IMR-90 (cell line): ENCODE results near the gene EHD4. TPM values are rescaled to one million over a fixed set of nuclear protein-coding genes. Genes with fewer than 3 reads are reported as not detected.

Experiments
- ATAC-seq: fragments of 200-7000 bp; cut with Tn5 transposase; 2 replicates; pipeline ENCODE4 v1.9.1; 2020; ENCODE audit warnings: low read depth, mild to moderate bottlenecking, moderate library complexity
- BruUV-seq: library from RNA; stranded (reverse); fragments of 400-500 nt; replicated peaks from 2 replicates; lab custom pipeline; 2021; lab: Mats Ljungman, UMichigan
- CTCF ChIA-PET: fragments of 300-600 bp; formaldehyde crosslinking; extraction: SDS; loops from one replicate; lab custom pipeline; 2021; ENCODE audit warnings: antibody characterized with exemption; lab: Yijun Ruan, JAX
- POLR2A ChIA-PET: fragments of 300-600 bp; sonication (Branson Sonifier 250); formaldehyde crosslinking; loops from one replicate; lab custom pipeline; 2022; ENCODE audit warnings: antibody characterized with exemption; ENCODE audit not compliant: unreplicated experiment; lab: Charles Lee
- DNase-seq: peaks from one replicate; pipeline ENCODE4 v3.0.0; 2013
- H2AFZ ChIP-seq: replicated peaks from 2 replicates; pipeline ENCODE3; 2013; ENCODE audit warnings: low read length, mild to moderate bottlenecking; ENCODE audit not compliant: poor library complexity
- H2AK5ac ChIP-seq: 2 replicates; pipeline ENCODE4 v1.6.1; 2013; ENCODE audit warnings: low read depth, low read length, inconsistent platforms
- H2AK9ac ChIP-seq: replicated peaks from 2 replicates; pipeline ENCODE3; 2013; ENCODE audit warnings: mild to moderate bottlenecking, low read depth, low read length, moderate library complexity; ENCODE audit not compliant: poor library complexity
- H2BK120ac ChIP-seq: 2 replicates; pipeline ENCODE4 v1.6.1; 2013; ENCODE audit warnings: low read depth, low read length, inconsistent platforms
- H2BK15ac ChIP-seq: 3 replicates; pipeline ENCODE4 v1.6.1; 2013; ENCODE audit warnings: low read depth, low read length, inconsistent platforms
- H2BK20ac ChIP-seq: 2 replicates; pipeline ENCODE4 v1.6.1; 2013; ENCODE audit warnings: low read depth, mild to moderate bottlenecking, inconsistent platforms, low read length, moderate library complexity
- H2BK5ac ChIP-seq: 2 replicates; pipeline ENCODE4 v1.6.1; 2013; ENCODE audit warnings: mild to moderate bottlenecking, low read depth, low read length, inconsistent platforms; ENCODE audit not compliant: poor library complexity, severe bottlenecking
- H3K14ac ChIP-seq: replicated peaks from 2 replicates; pipeline ENCODE4 v1.6.1; 2013; ENCODE audit warnings: low read depth, low read length, inconsistent platforms
- H3K18ac ChIP-seq: 2 replicates; pipeline ENCODE4 v1.6.1; 2013; ENCODE audit warnings: low read depth, low read length, control low read depth
- H3K23ac ChIP-seq: 2 replicates; pipeline ENCODE4 v1.6.1; 2013; ENCODE audit warnings: low read depth, low read length, inconsistent platforms
- H3K27ac ChIP-seq: 2 replicates; pipeline ENCODE4 v1.5.1; 2013; ENCODE audit warnings: mild to moderate bottlenecking, control low read depth, low read length; ENCODE audit not compliant: insufficient read depth
- H3K27me3 ChIP-seq: 2 replicates; pipeline ENCODE4 v1.6.1; 2013; ENCODE audit warnings: low read length; ENCODE audit not compliant: control insufficient read depth, insufficient read depth
- H3K36me3 ChIP-seq: 2 replicates; pipeline ENCODE4 v1.6.1; 2013; ENCODE audit warnings: low read length, mixed read lengths; ENCODE audit not compliant: control insufficient read depth, insufficient read depth
- H3K4ac ChIP-seq: 2 replicates; pipeline ENCODE4 v1.6.1; 2013; ENCODE audit warnings: low read depth, low read length, inconsistent platforms
- H3K4me1 ChIP-seq: 2 replicates; pipeline ENCODE4 v1.6.1; 2013; ENCODE audit warnings: low read length, mixed read lengths; ENCODE audit not compliant: control insufficient read depth, insufficient read depth
- H3K4me2 ChIP-seq: 2 replicates; pipeline ENCODE4 v1.6.1; 2013; ENCODE audit warnings: low read depth, mild to moderate bottlenecking, control low read depth, low read length, moderate library complexity
- H3K4me3 ChIP-seq: 2 replicates; pipeline ENCODE4 v1.5.1; 2013; ENCODE audit warnings: low read depth, mild to moderate bottlenecking, control low read depth, low read length, moderate library complexity; ENCODE audit not compliant: insufficient read depth
- H3K56ac ChIP-seq: 2 replicates; pipeline ENCODE4 v1.6.1; 2013; ENCODE audit warnings: low read length, inconsistent platforms; ENCODE audit not compliant: insufficient read depth; ENCODE audit errors: extremely low read depth
- H3K79me1 ChIP-seq, 2 experiments: 2 replicates each; pipeline ENCODE4 v1.6.1; 2013; ENCODE audit warnings: low read length in 2 of 2, inconsistent platforms in 1 of 2, low read depth in 1 of 2
- H3K9ac ChIP-seq: 2 replicates; pipeline ENCODE4 v1.6.1; 2013; ENCODE audit warnings: low read depth, low read length, control low read depth
- H3K9me1 ChIP-seq: 2 replicates; pipeline ENCODE4 v1.6.1; 2013; ENCODE audit warnings: low read length, inconsistent platforms; ENCODE audit not compliant: insufficient read depth
- H3K9me3 ChIP-seq: 2 replicates; pipeline ENCODE4 v1.6.1; 2013; ENCODE audit warnings: low read length; ENCODE audit not compliant: control insufficient read depth, insufficient read depth
- H4K20me1 ChIP-seq: 2 replicates; pipeline ENCODE4 v1.6.1; 2013; ENCODE audit warnings: low read length, inconsistent platforms; ENCODE audit not compliant: insufficient read depth
- H4K5ac ChIP-seq: 2 replicates; pipeline ENCODE4 v1.6.1; 2013; ENCODE audit warnings: mild to moderate bottlenecking, low read depth, low read length, control low read depth
- H4K8ac ChIP-seq, 2 experiments: 2 replicates each; pipeline ENCODE4 v1.6.1; 2013; ENCODE audit warnings: low read depth in 2 of 2, low read length in 2 of 2, control low read depth in 1 of 2, inconsistent platforms in 1 of 2
- H4K91ac ChIP-seq: 2 replicates; pipeline ENCODE4 v1.6.1; 2013; ENCODE audit warnings: low read depth, low read length, inconsistent platforms; ENCODE audit not compliant: insufficient read depth
- BHLHE40 ChIP-seq: fragments of 150-350 bp; IDR thresholded peaks from 2 replicates; pipeline ENCODE4 v1.6.1; 2016; ENCODE audit warnings: mild to moderate bottlenecking, low read depth, low read length
- CEBPB ChIP-seq: IDR thresholded peaks from 2 replicates; pipeline ENCODE4 v1.6.1; 2012; ENCODE audit warnings: low read depth, low read length, improper control_type of control experiment
- CTCF ChIP-seq: conservative IDR thresholded peaks from 2 replicates; pipeline ENCODE4 v1.5.1; 2012; ENCODE audit warnings: mild to moderate bottlenecking, low read depth, low read length, improper control_type of control experiment
- FOS ChIP-seq: fragments of 150-350 bp; IDR thresholded peaks from 2 replicates; pipeline ENCODE4 v1.6.1; 2016; ENCODE audit warnings: low read depth, low read length
- MAFK ChIP-seq: IDR thresholded peaks from 2 replicates; pipeline ENCODE4 v1.6.1; 2012; ENCODE audit warnings: low read depth, low read length, improper control_type of control experiment
- MAZ ChIP-seq: IDR thresholded peaks from 2 replicates; pipeline ENCODE4 v1.6.1; 2012; ENCODE audit warnings: low read depth, mild to moderate bottlenecking, low read length, improper control_type of control experiment, moderate library complexity, borderline replicate concordance
- MXI1 ChIP-seq: IDR thresholded peaks from 2 replicates; pipeline ENCODE4 v1.6.1; 2012; ENCODE audit warnings: low read depth, mild to moderate bottlenecking, low read length, moderate library complexity, borderline replicate concordance
- NFE2L2 ChIP-seq: fragments of 150-350 bp; IDR thresholded peaks from 2 replicates; pipeline ENCODE4 v1.6.1; 2016; ENCODE audit warnings: low read depth, mild to moderate bottlenecking, low read length
- POLR2A ChIP-seq: IDR thresholded peaks from 2 replicates; pipeline ENCODE4 v1.6.1; 2012; ENCODE audit warnings: mild to moderate bottlenecking, low read depth, low read length
- RAD21 ChIP-seq: IDR thresholded peaks from 2 replicates; pipeline ENCODE4 v1.6.1; 2012; ENCODE audit warnings: low read length, improper control_type of control experiment
- RCOR1 ChIP-seq: IDR thresholded peaks from 2 replicates; pipeline ENCODE4 v1.6.1; 2012; ENCODE audit warnings: mild to moderate bottlenecking, low read length, improper control_type of control experiment; ENCODE audit not compliant: insufficient replicate concordance
- USF2 ChIP-seq: fragments of 150-350 bp; IDR thresholded peaks from 2 replicates; pipeline ENCODE4 v1.6.1; 2017; ENCODE audit warnings: mild to moderate bottlenecking, antibody characterized with exemption, low read length, low read depth
- WGBS, 2 experiments: methylation state at CpG; one replicate each; pipeline versions ENCODE4 v1.1.5 to v1.1.7; 2013; ENCODE audit warnings: missing lambda C conversion rate in 2 of 2; ENCODE audit not compliant: insufficient read length in 1 of 2; ENCODE audit errors: extremely low coverage in 2 of 2; 5-methylcytosine and 5-hydroxymethylcytosine counted together
- dilution Hi-C: fragments of 300-500 bp; cut with HindIII; formaldehyde crosslinking; loops from one replicate; pipeline ENCODE4 v1.14.3; 2018; ENCODE audit warnings: low sequenced_read_pairs; ENCODE audit not compliant: unreplicated experiment
- in situ Hi-C: fragments of 300-500 bp; cut with MboI; formaldehyde crosslinking; loops from 3 replicates; pipeline ENCODE4 v1.14.3; 2019; ENCODE audit warnings: low sequenced_read_pairs, inconsistent platforms, mixed read lengths
- intact Hi-C: fragments of 100-400 bp; cut with micrococcal nuclease; formaldehyde crosslinking; loops from 2 replicates; pipeline ENCODE4 v1.10.0; 2022
- polyA plus RNA-seq, 3 experiments: library from polyadenylated mRNA; depleted of rRNA; stranded (reverse); fragments of >200 nt; gene quantifications; 2 replicates each; pipeline ENCODE4 v1.2.3, GENCODE V29; 2012; ENCODE audit warnings: low replicate concordance in 1 of 3
- total RNA-seq: library from RNA; depleted of rRNA; stranded (reverse); fragments of >200 nt; gene quantifications from 2 replicates; pipeline ENCODE4 v1.2.3, GENCODE V29; 2012
- TF ChIP-seq, protein P1 (sequence below): fragments of 150-350 bp; IDR thresholded peaks from 2 replicates; pipeline ENCODE4 v1.6.1; 2016; ENCODE audit warnings: low read depth, mild to moderate bottlenecking, low read length, moderate library complexity, borderline replicate concordance

EHD4 gene
- total and polyA plus RNA-seq, 2 of the 4 experiments (the other 2 are of a cell fraction), result 21.0 to 29.0 TPM

DNA sequence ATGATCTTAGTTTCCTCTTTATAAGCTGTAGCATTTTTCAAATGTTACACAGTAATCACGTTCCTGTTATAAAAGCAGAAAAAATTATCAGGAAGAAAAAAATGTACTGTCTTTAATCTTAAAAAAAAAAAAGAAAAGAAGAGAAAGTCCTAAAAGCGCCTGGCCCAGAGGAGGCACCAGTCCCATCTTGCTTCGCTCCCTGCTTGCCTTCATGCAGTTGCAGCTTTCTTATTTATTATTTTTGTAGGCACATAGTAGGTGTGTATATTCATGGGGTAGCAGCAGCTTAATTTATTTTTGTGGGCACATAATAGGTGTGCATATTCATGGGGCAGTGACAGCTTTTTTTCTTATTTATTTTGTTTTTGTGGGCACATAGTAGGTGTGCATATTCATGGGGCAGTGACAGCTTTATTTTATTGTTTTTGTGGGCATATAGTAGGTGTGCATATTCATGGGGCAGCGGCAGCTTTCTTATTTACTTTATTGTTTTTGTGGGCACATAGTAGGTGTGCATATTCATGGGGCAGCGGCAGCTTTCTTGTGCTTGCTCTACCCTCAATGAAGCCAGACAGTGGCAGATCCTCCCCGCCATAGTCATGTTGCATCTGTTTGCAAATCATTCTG lies 5.5 kb upstream of the EHD4 start:
- Histone ChIP-seq H2AK9ac (no peak overlapping the region), H2BK5ac (no peak overlapping the region), H2AFZ (no peak overlapping the region), H3K4ac (no peak overlapping the region), H4K91ac (no peak overlapping the region), H3K4me2 (no peak overlapping the region), H3K14ac (no peak overlapping the region), H3K27ac (no peak overlapping the region), H3K4me1 (peaks cover 3% of the 10 kb centered on the region; the same call in 1 of the 2 replicates), H3K9me3 (no peaks in the 10 kb centered on the region), H3K79me1 (peaks cover 0 to under 1% of the 10 kb centered on the region in 2 experiments; a peak in 1 of 4 replicates), H4K5ac (no peak overlapping the region), H2BK15ac (no peak overlapping the region), H4K8ac (no peak overlapping the region), H3K4me3 (no peak overlapping the region), H3K23ac (no peak overlapping the region), H3K27me3 (peaks cover 10% of the 10 kb centered on the region), H2BK20ac (no peak overlapping the region), H3K9ac (no peak overlapping the region), H3K18ac (no peak overlapping the region), H3K9me1 (peaks cover 3% of the 10 kb centered on the region; the same call in 1 of the 2 replicates), H3K56ac (no peak overlapping the region), H3K36me3 (no peaks in the 10 kb centered on the region), H4K20me1 (no peaks in the 10 kb centered on the region), H2AK5ac (no peak overlapping the region), H2BK120ac (no peak overlapping the region)
- POLR2A ChIA-PET, result no interaction called here
- TF ChIP-seq MAZ (no peak), CTCF (no peak), POLR2A (no peak), USF2 (no peak), MXI1 (no peak), RAD21 (no peak), RCOR1 (no peak), MAFK (no peak), CEBPB (no peak), NFE2L2 (no peak), FOS (no peak), BHLHE40 (no peak)
- TF ChIP-seq, protein P1, sequence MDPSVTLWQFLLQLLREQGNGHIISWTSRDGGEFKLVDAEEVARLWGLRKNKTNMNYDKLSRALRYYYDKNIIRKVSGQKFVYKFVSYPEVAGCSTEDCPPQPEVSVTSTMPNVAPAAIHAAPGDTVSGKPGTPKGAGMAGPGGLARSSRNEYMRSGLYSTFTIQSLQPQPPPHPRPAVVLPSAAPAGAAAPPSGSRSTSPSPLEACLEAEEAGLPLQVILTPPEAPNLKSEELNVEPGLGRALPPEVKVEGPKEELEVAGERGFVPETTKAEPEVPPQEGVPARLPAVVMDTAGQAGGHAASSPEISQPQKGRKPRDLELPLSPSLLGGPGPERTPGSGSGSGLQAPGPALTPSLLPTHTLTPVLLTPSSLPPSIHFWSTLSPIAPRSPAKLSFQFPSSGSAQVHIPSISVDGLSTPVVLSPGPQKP, result no peak
- BruUV-seq, result no TSS peak
- dilution Hi-C loops, result no loop called here
- 100% methylated on average over 1 of the region's 6 CpGs; no CpG with 5 or more reads in 1 of the 2 experiments for WGBS, 2 experiments
- intact Hi-C loops, result no loop called here
- in situ Hi-C loops, result no loop called here
- CTCF ChIA-PET, result no interaction called here
- DNase-seq, result no peak
- no peak for ATAC-seq
